Endothelial cell of umbilical vein (primary cell): ENCODE data around the gene RNLS.

Source experiments
- CTCF ChIP-seq, 2 donors: IDR thresholded peaks; 1 replicate in 1 of 2; 2 replicates in 1 of 2; pipeline ENCODE4 v1.5.1; 2011; ENCODE audit warnings: low read length in 2 of 2, mild to moderate bottlenecking in 2 of 2, moderate library complexity in 2 of 2, control low read depth in 1 of 2, inconsistent platforms in 1 of 2, low read depth in 1 of 2; ENCODE audit not compliant: insufficient read depth in 1 of 2; ENCODE audit errors: extremely low read depth in 1 of 2
- MAX ChIP-seq: IDR thresholded peaks from 2 replicates; pipeline ENCODE4 v1.6.1; 2011; ENCODE audit not compliant: insufficient read depth, insufficient read length
- MYC ChIP-seq: IDR thresholded peaks from one replicate; pipeline ENCODE4 v1.6.1; 2011; ENCODE audit warnings: mild to moderate bottlenecking, low read depth, low read length
- POLR2A ChIP-seq: IDR thresholded peaks from 2 replicates; pipeline ENCODE4 v1.6.1; 2012; ENCODE audit warnings: low read depth, mild to moderate bottlenecking, control low read depth, low read length
- POLR2AphosphoS5 ChIP-seq: IDR thresholded peaks from 2 replicates; pipeline ENCODE4 v1.6.1; 2012; ENCODE audit warnings: low read depth, mild to moderate bottlenecking, control low read depth, low read length, moderate library complexity; ENCODE audit not compliant: insufficient read depth

GRCh38 chr10:88399240-88399639 lies 183.9 kb downstream of the RNLS start:
- TF ChIP-seq POLR2A (no peak), CTCF (IDR thresholded peaks at IDR 0.05; ENCODE audit: extremely low read depth in 1 of 2, insufficient read depth in 1 of 2, low read depth in 1 of 2, low read length in 2 of 2) (no peak), MAX (no peak), POLR2AphosphoS5 (no peak), MYC (no peak)
